Uterus (tissue), 2 donors: ENCODE data around the gene PAQR8.

Experiments used
- CTCF ChIP-seq, 4 experiments: fragments of 200-600 bp in 2 of 4; fragments of 450-650 bp in 2 of 4; sonication (generic) in 2 of 4; IDR thresholded peaks; one replicate each; pipeline ENCODE4 v1.5.1; 2016 to 2019; ENCODE audit warnings: antibody characterized with exemption in 4 of 4, mild to moderate bottlenecking in 2 of 4, moderate library complexity in 1 of 4
- POLR2A ChIP-seq, 2 donors: fragments of 450-650 bp; IDR thresholded peaks; one replicate each; pipeline ENCODE4 v1.6.1; 2016; ENCODE audit warnings: antibody characterized with exemption in 2 of 2, mild to moderate bottlenecking in 1 of 2, moderate library complexity in 1 of 2

GRCh38 chr6:52328729-52329128, 33.2 kb upstream of the PAQR8 start:
- no peak for TF ChIP-seq CTCF (IDR thresholded peaks at IDR 0.05)
- TF ChIP-seq POLR2A (IDR thresholded peaks at IDR 0.05) = no peak
